Natural killer cell (primary cell): ENCODE results near the gene RUNX1. TPM values are rescaled to one million over a fixed set of nuclear protein-coding genes. Genes with fewer than 3 reads are reported as not detected.

Source experiments
- ATAC-seq, 3 donors: fragments of 150-1000 bp in 2 of 3; fragments of 200-7000 bp in 1 of 3; cut with Tn5 transposase; 1 replicate in 1 of 3; 2 replicates in 2 of 3; pipeline ENCODE4 v1.10.0; 2021; ENCODE audit warnings: mild to moderate bottlenecking in 2 of 3, moderate library complexity in 2 of 3
- DNase-seq, 2 donors: peaks; one replicate each; pipeline versions ENCODE4 v3.0.0 to v3.0.0-alpha.2; 2013 to 2021; ENCODE audit warnings: mixed read lengths in 1 of 2
- H3K27ac ChIP-seq: one replicate; pipeline ENCODE4 v1.5.1; 2013; ENCODE audit warnings: mild to moderate bottlenecking, low read length
- H3K27me3 ChIP-seq: one replicate; pipeline ENCODE4 v1.6.1; 2013; ENCODE audit warnings: low read length; ENCODE audit not compliant: control insufficient read depth, insufficient read depth
- H3K36me3 ChIP-seq: one replicate; pipeline ENCODE4 v1.6.1; 2013; ENCODE audit warnings: low read length; ENCODE audit not compliant: control insufficient read depth, insufficient read depth
- H3K4me1 ChIP-seq: one replicate; pipeline ENCODE4 v1.6.1; 2013; ENCODE audit warnings: low read length; ENCODE audit not compliant: control insufficient read depth, insufficient read depth
- H3K4me3 ChIP-seq: one replicate; pipeline ENCODE4 v1.5.1; 2013; ENCODE audit warnings: low read length
- H3K9me3 ChIP-seq: one replicate; pipeline ENCODE4 v1.6.1; 2013; ENCODE audit warnings: low read length; ENCODE audit not compliant: control insufficient read depth, insufficient read depth
- H3K27ac Mint-ChIP-seq, 2 donors: one replicate each; pipeline ENCODE4 v1.8.0; 2022; ENCODE audit warnings: mild to moderate bottlenecking in 2 of 2, mixed read lengths in 2 of 2, moderate library complexity in 1 of 2
- H3K27me3 Mint-ChIP-seq, 2 donors: one replicate each; pipeline ENCODE4 v1.8.0; 2022; ENCODE audit warnings: low read depth in 2 of 2, mixed read lengths in 2 of 2
- H3K36me3 Mint-ChIP-seq: one replicate; pipeline ENCODE4 v1.8.0; 2022; ENCODE audit warnings: mixed read lengths
- H3K4me1 Mint-ChIP-seq, 2 donors: one replicate each; pipeline ENCODE4 v1.8.0; 2022; ENCODE audit warnings: mixed read lengths in 2 of 2
- H3K4me3 Mint-ChIP-seq: one replicate; pipeline ENCODE4 v1.8.0; 2022; ENCODE audit warnings: mild to moderate bottlenecking, moderate library complexity, mixed read lengths
- H3K9me3 Mint-ChIP-seq, 2 donors: one replicate each; pipeline ENCODE4 v1.8.0; 2022; ENCODE audit warnings: mixed read lengths in 2 of 2
- WGBS: methylation state at CpG from one replicate; pipeline ENCODE4 v1.1.7; 2013; ENCODE audit warnings: missing lambda C conversion rate; ENCODE audit not compliant: insufficient coverage; 5-methylcytosine and 5-hydroxymethylcytosine counted together
- intact Hi-C: fragments of 100-400 bp; cut with micrococcal nuclease; formaldehyde crosslinking; loops from one replicate; pipeline ENCODE4 v1.14.2; 2022
- total RNA-seq, 4 donors: library from RNA; stranded (reverse); fragments of 120-200 nt in 1 of 4; gene quantifications; one replicate each; pipeline versions ENCODE4 v1.2.3 to v1.2.4, GENCODE V29; 2013 to 2022
- TF ChIP-seq, protein P1 (sequence below): fragments of 200-600 bp; IDR thresholded peaks from one replicate; pipeline ENCODE4 v1.8.0; 2022; ENCODE audit warnings: antibody characterized with exemption

The RUNX1 gene
- total RNA-seq, 3 donors from 2014 or later (not counting 1 experiment from before 2014, with no cell fraction given) = 62.1 to 171 (median 98.2) TPM

DNA sequence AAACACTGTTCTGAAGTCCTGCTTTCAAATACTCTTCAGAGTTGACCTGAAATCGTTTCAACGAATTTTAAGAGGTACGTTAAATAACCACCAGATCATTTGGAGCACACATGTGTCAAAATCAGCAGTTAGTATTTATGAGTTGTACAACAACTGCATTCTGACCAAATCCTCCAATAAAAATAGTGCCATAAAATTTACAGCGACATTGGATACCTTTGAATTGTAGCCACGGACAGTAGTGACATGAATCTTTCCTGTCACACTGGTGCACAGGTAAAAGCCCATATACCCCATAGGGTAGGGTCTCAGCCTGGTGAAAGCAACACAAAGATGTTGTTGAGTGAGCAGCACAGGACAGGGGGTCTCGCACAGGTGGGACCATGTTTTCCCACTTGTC is 258.8 kb downstream of the RUNX1 start:
- intact Hi-C loops = no loop called here
- Histone ChIP-seq H3K9me3 (no peaks in the 10 kb centered on the region), H3K4me3 (no peak overlapping the region), H3K36me3 (peaks cover 27% of the 10 kb centered on the region), H3K27ac (no peak overlapping the region), H3K4me1 (no peaks in the 10 kb centered on the region), H3K27me3 (no peaks in the 10 kb centered on the region)
- TF ChIP-seq, protein P1, sequence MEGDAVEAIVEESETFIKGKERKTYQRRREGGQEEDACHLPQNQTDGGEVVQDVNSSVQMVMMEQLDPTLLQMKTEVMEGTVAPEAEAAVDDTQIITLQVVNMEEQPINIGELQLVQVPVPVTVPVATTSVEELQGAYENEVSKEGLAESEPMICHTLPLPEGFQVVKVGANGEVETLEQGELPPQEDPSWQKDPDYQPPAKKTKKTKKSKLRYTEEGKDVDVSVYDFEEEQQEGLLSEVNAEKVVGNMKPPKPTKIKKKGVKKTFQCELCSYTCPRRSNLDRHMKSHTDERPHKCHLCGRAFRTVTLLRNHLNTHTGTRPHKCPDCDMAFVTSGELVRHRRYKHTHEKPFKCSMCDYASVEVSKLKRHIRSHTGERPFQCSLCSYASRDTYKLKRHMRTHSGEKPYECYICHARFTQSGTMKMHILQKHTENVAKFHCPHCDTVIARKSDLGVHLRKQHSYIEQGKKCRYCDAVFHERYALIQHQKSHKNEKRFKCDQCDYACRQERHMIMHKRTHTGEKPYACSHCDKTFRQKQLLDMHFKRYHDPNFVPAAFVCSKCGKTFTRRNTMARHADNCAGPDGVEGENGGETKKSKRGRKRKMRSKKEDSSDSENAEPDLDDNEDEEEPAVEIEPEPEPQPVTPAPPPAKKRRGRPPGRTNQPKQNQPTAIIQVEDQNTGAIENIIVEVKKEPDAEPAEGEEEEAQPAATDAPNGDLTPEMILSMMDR = no peak
- no peak overlapping the region for H3K27ac Mint-ChIP-seq
- H3K4me1 Mint-ChIP-seq = peaks cover 6 to 16% of the 10 kb centered on the region in 2 donors
- DNase-seq (no peak), ATAC-seq (no peak)
- no peaks in the 10 kb centered on the region for H3K27me3 Mint-ChIP-seq
- 96% methylated on average over 6 of the region's 6 CpGs for WGBS
- H3K4me3 Mint-ChIP-seq = no peak overlapping the region
- H3K36me3 Mint-ChIP-seq = no peaks in the 10 kb centered on the region
- H3K9me3 Mint-ChIP-seq = no peaks in the 10 kb centered on the region

DNA sequence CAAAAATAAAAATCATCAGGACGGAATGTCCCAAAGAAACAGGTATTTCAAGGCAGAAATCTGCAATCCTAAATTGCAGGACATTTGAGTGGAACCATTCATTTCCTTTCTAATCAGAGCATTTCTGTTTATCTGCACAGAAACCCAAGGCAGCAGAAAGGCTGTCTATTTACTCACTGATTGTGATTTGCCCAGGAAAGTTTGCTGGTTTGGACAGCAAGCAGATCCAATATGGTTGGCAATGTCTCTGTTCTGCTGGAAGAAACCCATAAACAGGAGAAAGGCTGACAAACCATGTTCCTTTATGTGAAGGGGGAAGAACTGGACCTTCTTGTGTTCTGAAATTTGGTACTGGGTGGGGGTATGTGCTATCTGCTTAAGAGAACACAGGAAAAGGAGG is 260.2 kb downstream of the RUNX1 start:
- no peaks in the 10 kb centered on the region for H3K4me1 ChIP-seq
- H3K27ac ChIP-seq = no peak overlapping the region
- ATAC-seq = no peak
- no peaks in the 10 kb centered on the region for H3K27me3 Mint-ChIP-seq
- WGBS = 100% methylated on average over 1 of the region's 1 CpG
- peak overlapping the region; percentile 17 to 43 for H3K27ac Mint-ChIP-seq
- H3K36me3 ChIP-seq = peaks cover 22% of the 10 kb centered on the region
- DNase-seq = no peak
- intact Hi-C loops = no loop called here
- H3K4me3 ChIP-seq = no peak overlapping the region
- H3K9me3 Mint-ChIP-seq = no peaks in the 10 kb centered on the region
- H3K4me1 Mint-ChIP-seq = peaks cover 0 to 10% of the 10 kb centered on the region in 2 donors
- TF ChIP-seq, protein P1 = no peak
- no peak overlapping the region for H3K4me3 Mint-ChIP-seq
- H3K27me3 ChIP-seq = no peaks in the 10 kb centered on the region
- H3K36me3 Mint-ChIP-seq = no peaks in the 10 kb centered on the region
- no peaks in the 10 kb centered on the region for H3K9me3 ChIP-seq

DNA sequence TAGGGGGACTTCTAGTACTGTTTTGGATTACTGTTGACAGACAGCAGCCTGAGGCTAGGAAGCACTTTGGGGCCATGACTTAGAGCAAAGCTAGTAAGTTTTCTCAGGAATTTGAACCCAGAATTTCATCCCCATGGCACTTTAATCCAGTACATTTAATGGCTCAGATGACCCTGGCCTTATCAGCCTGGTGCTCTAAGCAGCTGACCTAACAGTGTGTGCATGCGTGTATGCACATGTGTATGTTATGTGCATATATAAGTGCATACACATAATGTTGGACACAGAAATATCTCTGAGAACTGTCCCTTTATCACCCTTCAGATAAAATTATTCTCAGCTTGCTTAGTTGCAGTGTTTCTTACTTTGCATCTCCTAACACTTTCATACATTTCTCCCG is 265.3 kb downstream of the RUNX1 start:
- H3K4me3 Mint-ChIP-seq = no peak overlapping the region
- TF ChIP-seq, protein P1 = no peak

More for the DNA sequence above, 265.3 kb downstream of the RUNX1 start:
- H3K36me3 ChIP-seq = peaks cover 1% of the 10 kb centered on the region
- no peak overlapping the region for H3K27ac ChIP-seq
- Mint-ChIP-seq H3K9me3 (no peaks in the 10 kb centered on the region), H3K4me1 (peaks cover 0 to 5% of the 10 kb centered on the region in 2 donors), H3K27me3 (peaks cover 0 to 3% of the 10 kb centered on the region in 2 donors), H3K36me3 (no peaks in the 10 kb centered on the region), H3K27ac (no peak overlapping the region)
- H3K9me3 ChIP-seq = no peaks in the 10 kb centered on the region
- no peak overlapping the region for H3K4me3 ChIP-seq
- no peaks in the 10 kb centered on the region for H3K4me1 ChIP-seq
- DNase-seq (no peak), ATAC-seq (no peak)
- 100% methylated on average over 2 of the region's 2 CpGs for WGBS
- H3K27me3 ChIP-seq = no peaks in the 10 kb centered on the region
- intact Hi-C loops = no loop called here
